GM18867 (cell line): Measurements from ENCODE around the gene ALG2.

Source experiments
- ATAC-seq: cut with Tn5 transposase; IDR thresholded peaks from one replicate; pipeline ENCODE4 v1.9.1; 2021; ENCODE audit warnings: mild to moderate bottlenecking, moderate library complexity; ENCODE audit not compliant: unreplicated experiment

The ALG2 gene, protein sequence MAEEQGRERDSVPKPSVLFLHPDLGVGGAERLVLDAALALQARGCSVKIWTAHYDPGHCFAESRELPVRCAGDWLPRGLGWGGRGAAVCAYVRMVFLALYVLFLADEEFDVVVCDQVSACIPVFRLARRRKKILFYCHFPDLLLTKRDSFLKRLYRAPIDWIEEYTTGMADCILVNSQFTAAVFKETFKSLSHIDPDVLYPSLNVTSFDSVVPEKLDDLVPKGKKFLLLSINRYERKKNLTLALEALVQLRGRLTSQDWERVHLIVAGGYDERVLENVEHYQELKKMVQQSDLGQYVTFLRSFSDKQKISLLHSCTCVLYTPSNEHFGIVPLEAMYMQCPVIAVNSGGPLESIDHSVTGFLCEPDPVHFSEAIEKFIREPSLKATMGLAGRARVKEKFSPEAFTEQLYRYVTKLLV

DNA sequence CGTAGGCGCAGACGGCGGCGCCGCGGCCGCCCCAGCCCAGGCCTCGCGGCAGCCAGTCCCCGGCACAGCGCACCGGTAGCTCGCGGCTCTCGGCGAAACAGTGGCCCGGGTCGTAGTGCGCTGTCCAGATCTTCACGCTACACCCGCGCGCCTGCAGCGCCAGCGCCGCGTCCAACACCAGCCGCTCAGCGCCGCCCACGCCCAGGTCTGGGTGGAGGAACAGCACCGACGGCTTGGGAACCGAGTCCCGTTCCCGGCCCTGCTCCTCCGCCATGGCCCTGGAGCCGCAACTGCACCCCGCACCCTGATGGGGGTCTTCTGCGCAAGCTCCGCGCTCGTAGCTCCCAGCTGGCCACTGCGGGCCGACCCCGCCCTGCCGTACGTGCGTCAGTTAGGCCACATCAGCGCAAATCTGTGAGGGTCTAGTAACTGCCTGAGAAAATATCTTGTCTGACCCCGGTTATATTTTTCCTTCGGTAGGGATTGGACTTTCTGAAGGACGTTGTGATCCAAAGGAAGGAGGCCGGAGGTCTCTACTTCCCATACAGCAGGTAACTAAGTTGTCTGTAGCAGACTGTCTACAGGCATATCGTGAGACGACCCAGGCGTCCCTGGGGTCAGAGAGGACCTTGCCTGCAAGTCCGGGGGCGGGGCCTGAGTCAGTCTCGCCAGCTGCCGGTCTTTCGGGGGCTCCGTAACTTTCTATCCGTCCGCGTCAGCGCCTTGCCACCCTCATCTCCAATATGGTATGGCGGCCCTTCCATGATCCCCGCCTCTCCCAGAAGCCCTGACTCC, at the start of gene ALG2, which contains the start of gene SEC61B:
ALG2 (minus strand) TSS at position 322 of the 795 bp plus-strand sequence; CDS start at position 274, 48 bp downstream.
SEC61B (plus strand) TSS at position 662 of the 795 bp plus-strand sequence; CDS start at position 744, 82 bp downstream.
- peak; percentile 87 for ATAC-seq

DNA sequence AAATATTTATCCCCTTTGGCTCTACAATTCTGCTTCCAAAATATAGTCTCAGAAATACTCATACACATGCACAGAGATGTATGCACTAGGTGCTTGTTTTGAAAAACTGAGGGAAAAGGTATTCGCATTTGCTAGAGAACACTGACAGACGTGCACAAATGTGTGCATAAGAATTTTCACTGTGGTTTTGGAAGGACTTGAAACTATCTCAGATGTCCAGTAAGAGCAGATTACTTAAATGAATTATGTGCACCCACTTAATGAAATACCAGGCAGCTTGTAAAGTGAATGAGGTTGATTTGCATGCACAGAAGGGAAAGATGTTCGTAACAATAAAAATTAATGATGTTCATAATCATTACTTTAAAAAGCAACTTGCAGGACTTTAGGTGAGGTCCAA, 48.7 kb upstream of the ALG2 start:
- no peak for ATAC-seq

DNA sequence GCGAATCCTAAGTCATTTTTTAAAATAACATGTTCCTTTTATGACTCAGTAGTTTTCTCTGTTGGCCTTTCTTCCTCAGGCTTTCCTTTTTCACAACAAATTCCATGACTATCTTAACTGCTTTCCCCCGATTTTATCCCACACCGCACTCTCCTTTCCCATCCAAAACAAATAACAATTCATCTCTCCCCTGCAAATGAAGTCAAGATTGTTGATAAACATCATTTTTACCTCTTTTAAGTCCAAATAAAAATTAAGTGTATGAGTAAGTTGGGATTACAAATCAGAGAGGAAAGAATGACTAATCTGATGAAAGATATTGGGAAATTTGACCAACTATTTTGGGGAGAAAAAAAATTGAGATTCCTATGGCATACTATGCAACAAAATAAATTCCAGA, 47.7 kb upstream of the ALG2 start:
- no peak for ATAC-seq

DNA sequence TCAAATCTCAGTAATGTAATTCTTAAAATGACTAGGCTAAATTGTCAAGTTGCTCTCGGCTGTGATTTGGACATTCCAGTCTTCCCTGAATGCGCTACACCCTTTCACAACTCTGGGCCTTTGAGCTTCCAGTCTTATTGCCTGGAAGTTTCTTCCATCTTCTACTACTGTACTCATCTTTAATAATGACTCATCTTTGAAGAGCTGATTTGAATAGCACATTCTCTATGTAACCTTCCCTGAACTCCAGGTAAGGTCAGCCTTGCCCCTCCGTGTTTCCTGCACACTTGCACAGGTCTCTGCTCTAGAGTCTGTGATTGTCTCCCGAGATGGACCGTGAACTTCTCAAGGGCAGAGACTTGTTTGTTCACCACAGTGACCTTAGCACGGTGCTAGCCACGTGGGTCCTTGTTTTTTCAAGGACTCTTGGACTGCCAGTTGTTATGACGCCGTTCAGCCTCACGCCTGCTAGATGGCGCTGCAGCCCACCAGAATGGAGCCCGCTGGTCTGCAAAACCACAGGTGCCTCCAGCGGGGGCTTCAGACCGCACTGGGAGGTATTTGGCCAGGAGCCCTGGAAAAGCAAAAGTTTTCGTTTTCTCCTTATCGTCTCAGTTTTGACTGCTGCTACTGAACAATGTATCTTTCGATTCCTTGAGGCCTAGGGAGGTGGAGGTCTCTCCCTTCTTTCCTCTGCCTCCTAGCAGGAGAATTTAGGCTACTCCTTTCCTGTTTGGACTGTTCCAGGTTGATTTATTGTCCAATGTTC, 44.7 kb upstream of the ALG2 start:
- ATAC-seq: peak; percentile 62

DNA sequence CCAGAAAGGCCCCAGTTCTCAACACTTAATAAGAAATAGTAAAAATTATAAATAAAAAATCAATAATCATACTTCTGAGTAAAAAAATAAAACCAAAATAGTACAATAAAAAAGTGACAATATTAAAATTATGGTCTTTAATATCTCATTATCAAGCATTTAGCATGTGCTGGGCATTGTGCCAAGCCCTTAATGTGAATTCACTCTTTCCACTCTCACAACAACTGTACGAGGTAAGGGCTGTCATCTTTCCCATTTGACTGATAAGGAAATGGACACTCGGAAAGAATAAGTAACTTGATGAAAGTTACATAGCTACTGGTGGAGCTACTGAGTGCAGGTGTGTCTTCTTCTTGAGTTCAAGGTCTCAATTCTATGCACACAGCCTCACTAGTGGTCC, 43.9 kb upstream of the ALG2 start:
- no peak for ATAC-seq

DNA sequence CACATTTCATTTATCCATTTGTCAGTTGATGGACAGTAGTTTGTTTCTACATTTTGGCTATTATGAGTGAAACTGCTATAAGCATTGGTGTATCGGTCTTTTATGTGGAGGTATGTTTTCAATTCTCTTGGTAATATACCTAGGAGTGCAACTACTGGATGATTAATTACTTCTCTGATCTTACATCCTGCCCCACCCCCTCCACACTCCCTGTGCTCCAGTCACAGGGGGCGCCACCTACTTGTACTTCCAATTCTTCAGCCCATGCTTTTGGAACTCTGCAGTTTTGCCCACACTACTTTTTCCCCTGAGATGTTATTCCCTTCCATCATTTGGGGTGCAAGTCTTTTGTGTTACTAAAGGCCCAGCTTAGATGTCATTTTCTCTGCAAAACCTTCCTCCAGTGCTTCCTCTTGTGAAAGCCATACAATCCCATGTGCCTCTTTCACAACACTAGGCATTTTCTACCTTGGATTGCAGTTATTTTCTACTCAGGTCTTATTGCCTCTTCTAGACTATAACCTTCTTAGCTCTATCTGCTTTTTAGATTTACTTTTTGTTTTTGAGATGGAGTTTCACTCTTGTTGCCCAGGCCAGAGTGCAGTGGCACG, 42.4 kb upstream of the ALG2 start:
- ATAC-seq: no peak

DNA sequence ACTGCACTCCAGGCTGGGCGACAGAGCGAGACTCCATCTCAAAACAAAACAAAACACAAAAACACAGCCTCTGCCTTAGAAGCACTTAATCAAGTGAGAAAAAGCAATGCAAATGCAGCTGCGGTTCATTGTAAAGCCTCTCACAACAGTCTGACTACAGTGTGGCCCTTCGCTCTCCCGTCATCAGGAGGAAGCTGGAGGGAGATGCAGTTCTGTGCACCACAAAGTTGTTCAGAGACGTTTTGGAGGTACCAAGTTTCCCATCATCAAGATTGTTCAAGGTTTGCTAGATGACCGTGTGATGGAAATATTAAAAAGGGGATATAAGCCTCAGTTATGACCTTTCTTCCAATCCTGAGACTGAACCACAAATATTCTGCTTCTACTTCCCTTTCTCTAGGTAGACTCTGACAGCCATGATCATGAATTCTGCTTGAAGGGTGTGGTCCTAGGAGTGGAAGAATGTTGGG, 41.2 kb upstream of the ALG2 start:
- peak; percentile 79 for ATAC-seq

DNA sequence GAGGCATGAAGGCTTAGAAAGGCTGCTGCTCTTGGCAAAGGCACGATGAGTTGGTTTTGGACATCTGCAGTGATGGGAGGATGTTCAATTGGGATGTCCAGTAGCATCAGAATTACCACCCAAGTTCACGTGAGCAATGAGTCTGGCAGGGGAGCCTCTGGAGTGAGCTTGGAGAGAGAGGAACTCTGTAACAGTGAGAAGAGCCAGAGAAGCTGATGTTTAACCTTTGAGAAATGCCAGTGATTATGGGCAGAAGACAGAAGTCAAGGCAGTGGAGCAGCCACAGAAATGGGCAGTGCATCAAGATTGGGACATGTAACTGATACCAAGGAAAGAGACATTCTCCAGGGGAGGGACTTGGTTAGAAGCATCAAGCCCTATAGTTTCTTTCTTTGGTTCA, 40.2 kb upstream of the ALG2 start:
- no peak for ATAC-seq

DNA sequence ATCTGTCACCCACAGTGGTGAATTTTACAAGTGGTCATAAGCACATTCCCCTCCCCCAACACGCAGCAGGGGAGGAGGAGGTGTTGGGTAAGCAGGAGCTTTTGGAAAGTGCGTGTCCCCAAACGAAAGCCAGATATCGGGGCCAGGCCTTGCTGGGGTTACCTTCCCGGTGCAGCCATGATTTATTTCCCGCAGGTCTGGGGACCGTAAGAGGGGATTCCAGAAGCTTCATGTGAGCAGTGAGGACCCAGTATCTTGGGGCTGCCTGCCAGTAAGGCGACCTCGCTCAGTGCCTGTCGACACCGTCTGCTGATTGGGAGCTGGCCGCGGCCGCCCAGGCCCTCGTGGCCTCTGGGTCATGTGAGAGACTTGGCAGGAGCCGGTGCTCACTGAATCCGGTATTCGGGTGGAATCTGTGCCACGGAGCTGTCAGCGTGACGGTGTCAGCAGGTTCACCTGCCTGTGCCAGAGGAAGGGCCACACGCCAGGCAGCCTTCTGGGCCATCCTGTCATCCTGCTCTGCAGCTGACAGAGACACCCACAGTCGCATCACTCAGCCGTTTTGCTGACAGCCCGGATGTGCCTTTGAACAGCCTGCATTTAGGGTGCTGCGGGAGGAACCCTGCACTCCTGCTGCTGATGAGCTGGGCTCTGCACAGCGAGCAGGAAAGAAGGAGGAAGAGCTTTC, 37.6 kb upstream of the ALG2 start:
- no peak for ATAC-seq

DNA sequence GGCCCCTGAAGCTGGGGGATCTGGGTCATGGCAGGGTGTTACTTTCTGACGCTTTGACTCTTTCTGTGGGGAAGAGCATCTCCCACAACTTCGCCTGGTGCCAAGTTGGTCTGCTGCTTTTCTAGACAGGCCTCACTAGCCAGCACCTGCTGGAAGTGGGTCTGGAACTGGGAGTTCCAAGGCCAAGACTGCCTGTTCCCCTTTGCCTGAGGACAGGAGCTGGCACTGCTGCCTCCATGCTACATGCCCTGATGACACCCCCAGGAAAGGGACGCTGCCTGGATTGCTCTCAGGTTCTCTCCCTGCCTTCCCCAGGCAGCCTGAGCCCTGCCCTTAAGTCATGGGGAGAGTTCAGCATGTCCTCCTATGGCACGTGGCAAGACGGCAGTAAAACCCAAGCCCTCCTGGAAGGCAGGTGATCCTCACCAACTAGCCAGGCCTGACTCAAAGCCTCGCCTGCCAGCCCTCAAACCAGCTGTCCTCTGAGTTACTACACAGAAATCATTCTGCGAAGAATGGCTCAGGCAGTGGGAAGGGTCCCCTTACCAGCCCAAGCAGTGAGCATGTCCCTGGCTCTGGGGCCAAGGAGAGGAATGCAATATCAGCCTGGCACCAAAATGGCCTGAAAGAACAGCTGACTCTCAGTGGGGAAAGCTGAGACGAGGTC, 36.1 kb upstream of the ALG2 start:
- no peak for ATAC-seq

DNA sequence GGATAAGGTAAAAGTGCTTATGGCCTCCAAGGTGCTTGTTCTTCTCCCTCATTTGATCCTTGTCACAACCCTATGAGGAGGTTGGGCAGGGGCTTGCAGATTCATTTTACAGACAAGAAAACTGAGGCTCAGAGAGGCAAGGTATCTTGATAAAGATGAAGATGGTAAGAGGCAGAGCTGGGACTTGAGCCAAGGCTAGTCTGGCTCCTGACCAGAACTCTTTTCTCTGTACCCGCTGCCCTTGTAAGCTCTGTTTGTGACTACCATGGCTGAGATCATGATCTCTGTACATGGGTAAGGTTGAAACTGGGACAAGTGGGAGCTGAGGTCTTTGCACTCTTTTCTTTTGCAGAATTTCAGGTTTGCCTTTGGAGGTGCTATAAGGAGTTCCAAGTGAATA, 33.9 kb upstream of the ALG2 start:
- ATAC-seq: no peak

DNA sequence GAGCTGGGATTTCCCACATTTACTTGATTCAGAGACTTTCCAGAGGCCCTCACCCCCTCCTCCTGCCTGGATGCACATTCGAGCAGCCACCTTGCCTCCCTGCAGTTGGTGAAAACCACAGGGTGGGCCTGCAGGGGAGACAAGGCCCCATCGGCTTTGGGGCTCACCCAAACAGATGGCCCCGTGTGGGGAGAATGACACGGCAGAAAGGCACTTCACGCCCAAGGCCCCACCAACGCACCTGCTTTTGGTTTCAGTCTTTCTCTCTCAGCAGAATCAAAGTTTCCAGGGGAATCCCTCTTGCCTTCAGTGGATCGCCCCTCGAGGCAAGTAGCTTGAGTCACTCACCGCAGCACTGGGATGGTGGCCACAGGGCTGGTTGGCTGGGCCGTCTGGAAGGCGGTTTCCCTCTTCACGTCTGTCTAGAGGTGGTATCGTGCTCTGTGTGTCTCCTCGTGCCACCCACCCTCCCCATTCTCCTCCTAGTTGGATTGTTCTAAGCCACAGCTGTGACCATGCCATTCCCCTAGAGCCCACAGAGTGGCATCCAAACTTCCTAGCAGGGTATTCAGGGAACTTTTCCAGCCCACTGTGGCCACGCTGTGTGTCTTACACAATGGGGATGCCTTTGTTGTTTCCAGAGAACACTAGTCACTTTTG, 32.2 kb upstream of the ALG2 start:
- ATAC-seq: peak; percentile 89

DNA sequence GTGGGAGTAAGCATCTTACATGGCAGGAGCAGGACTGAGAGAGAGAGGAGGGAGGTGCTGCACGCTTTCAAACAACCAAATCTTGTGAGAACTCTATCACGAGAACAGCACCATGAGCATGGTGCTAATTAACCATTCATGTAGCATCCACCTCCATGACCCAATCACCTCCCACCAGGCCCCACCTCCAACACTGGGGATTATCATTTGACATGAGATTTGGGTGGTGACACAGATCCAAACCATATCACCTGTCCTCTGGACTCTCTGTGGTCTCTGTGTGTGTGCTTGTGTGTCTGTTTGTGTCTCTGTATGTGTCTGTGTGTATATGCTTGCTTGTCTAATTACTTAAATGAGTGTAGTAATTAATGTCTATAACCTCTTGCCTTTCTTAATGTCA, 31.4 kb upstream of the ALG2 start:
- peak; percentile 32 for ATAC-seq

DNA sequence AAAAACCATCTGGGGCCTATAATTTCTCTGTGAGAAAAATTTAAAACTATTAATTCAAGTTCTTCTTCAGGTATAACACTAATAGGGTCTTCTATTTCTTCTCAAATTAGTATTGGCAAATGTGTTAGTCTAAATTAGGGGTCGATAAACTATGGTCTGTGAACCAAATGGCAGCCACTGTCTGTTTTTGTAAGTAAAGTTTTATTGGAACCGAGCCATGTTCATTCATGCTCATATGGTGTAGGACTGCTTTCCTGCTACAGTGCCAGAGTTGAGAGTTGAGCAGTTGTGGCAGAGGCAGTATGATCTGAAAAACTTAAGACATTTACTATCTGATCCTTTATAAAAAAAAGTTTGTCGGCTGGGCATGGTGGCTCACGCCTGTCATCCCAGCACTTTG, 29.4 kb upstream of the ALG2 start:
- ATAC-seq: no peak

DNA sequence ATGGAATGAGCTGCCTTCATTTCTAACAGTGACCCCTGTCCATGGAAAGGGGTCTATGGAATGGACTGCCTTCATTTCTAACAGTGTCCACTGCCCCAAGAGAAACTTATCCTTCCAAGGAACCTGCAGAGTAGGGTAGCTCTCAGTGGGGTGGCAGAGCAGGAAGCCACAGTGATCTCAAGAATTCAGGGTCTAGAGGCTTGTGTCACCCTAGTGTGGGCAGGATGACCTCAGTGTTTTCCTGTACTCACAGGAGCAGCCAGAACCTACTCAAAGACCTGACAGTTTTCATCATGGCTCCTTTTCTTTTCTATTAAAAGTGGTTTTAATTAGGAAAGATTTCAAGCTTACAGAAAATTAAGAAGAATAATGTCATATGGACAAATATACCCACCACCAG, 27.9 kb upstream of the ALG2 start:
- no peak for ATAC-seq

DNA sequence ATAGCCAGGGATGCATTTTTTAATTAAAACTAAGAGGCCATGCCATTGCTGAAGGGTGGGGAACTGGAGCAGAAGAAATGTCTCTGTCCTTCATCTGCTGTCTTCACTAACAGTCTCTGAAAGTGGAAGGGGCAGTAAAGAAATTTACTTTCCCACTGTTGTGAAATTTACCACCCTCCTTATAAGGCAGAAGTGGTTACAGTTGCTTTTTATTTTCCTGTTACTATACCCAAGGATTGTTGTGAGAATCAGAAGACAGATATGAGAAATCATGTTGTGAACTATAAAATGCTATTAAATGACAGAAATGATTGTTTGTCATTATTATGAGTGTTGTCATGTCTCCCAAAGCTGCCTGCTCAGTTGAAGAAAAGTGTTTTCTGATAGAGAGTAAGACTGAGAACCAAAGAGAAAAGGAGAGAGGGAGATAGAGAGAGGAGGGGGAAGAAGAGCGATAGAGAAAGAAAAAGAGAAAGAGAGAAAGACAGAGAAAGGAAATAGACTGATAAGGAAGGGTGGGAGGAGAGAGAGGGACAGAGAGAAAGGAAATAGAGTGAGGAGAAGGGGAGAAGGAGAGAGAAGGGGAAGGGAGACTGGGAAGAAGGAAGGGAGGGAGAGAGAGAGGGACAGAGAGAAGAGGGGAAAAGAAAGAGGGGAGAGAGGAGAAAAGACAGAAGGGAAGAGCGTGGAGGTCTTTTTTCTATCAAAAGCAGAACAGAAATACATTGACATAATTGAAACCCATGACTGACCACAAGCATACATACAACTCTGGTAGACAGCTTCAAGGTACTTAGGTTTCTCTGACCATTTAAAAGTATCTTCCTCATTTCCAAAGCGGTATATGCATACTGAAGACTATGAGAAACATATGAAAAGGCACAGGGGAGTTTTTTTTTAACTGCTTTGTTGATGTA, 22.9 kb upstream of the ALG2 start:
- peak; percentile 95 for ATAC-seq

DNA sequence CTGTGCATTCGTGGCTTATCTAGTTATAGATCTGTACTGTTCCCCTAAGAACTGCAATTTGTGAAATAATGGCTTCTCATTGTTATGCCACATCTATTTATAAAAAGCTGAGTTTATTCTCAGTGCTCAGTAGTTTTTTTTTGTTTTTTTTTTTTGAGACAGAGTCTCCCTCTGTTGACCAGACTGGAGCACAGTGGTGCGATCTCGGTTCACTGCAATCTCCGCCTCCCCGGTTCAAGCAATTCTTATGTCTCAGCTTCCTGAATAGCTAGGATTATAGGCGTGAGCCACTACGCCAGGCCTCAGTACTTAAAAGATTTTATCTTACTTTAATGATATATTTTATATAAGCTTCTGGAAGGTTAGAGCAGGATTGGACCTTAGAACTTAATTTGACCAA, 19.4 kb upstream of the ALG2 start:
- no peak for ATAC-seq
